Effector memory CD8-positive, alpha-beta T cell (primary cell): Measurements from ENCODE around the gene DUSP2.
A peak's percentile ranks its signal among the peaks of the same experiment; 100 is the strongest.

Experiments used
- ATAC-seq: fragments of 150-1000 bp; cut with Tn5 transposase; replicated peaks from 2 replicates; pipeline ENCODE4 v1.10.0; 2021; ENCODE audit warnings: mild to moderate bottlenecking, moderate library complexity
- DNase-seq, 3 experiments: peaks; one replicate each; pipeline ENCODE4 v3.0.0; 2021
- H3K27ac Mint-ChIP-seq, 2 donors: one replicate each; pipeline ENCODE4 v1.8.0; 2022; ENCODE audit warnings: mild to moderate bottlenecking in 2 of 2, mixed read lengths in 2 of 2, moderate library complexity in 2 of 2
- H3K27me3 Mint-ChIP-seq, 2 donors: one replicate each; pipeline ENCODE4 v1.8.0; 2022; ENCODE audit warnings: mixed read lengths in 2 of 2
- H3K36me3 Mint-ChIP-seq: one replicate; pipeline ENCODE4 v1.8.0; 2022; ENCODE audit warnings: mild to moderate bottlenecking, moderate library complexity, mixed read lengths; ENCODE audit not compliant: insufficient read depth
- H3K4me1 Mint-ChIP-seq, 2 donors: one replicate each; pipeline ENCODE4 v1.8.0; 2022; ENCODE audit warnings: low read depth in 2 of 2, mixed read lengths in 2 of 2
- H3K4me3 Mint-ChIP-seq, 2 donors: one replicate each; pipeline ENCODE4 v1.8.0; 2022; ENCODE audit warnings: mild to moderate bottlenecking in 2 of 2, mixed read lengths in 2 of 2, moderate library complexity in 2 of 2
- H3K9me3 Mint-ChIP-seq, 2 donors: one replicate each; pipeline ENCODE4 v1.8.0; 2022; ENCODE audit warnings: mixed read lengths in 2 of 2

The DUSP2 gene

GRCh38 chr2:96157649-96158553 lies 12.7 kb upstream of the DUSP2 start:
- H3K27ac Mint-ChIP-seq = peak overlapping the region; percentile 93 to 96
- H3K36me3 Mint-ChIP-seq = peaks cover 25% of the 10 kb centered on the region
- no peaks in the 10 kb centered on the region for H3K9me3 Mint-ChIP-seq
- H3K4me1 Mint-ChIP-seq = peaks cover 61 to 71% of the 10 kb centered on the region in 2 donors
- H3K4me3 Mint-ChIP-seq = peak overlapping the region; percentile 75 to 78
- H3K27me3 Mint-ChIP-seq = no peaks in the 10 kb centered on the region
- peak; percentile 56 to 66 (median 60) for DNase-seq
- ATAC-seq = peak; percentile 67

- DNase-seq (no peak), ATAC-seq (no peak)
- Mint-ChIP-seq H3K9me3 (no peaks in the 10 kb centered on the region), H3K4me3 (peak overlapping the region; percentile 75 to 78), H3K27me3 (no peaks in the 10 kb centered on the region), H3K36me3 (peaks cover 19% of the 10 kb centered on the region), H3K4me1 (peaks cover 58 to 66% of the 10 kb centered on the region in 2 donors), H3K27ac (peak overlapping the region; percentile 93 to 96)
Observed at GRCh38 chr2:96156926-96157648, 11.8 kb upstream of the DUSP2 start.

- ATAC-seq (peak; percentile 65), DNase-seq (peak in 2 of 3 experiments; percentile 40 to 46)
- H3K4me3 Mint-ChIP-seq = peak overlapping the region; percentile 75 to 78
- peaks cover 59% of the 10 kb centered on the region in 2 donors for H3K4me1 Mint-ChIP-seq
- H3K27ac Mint-ChIP-seq = peak overlapping the region; percentile 93 to 96
- peaks cover 19% of the 10 kb centered on the region for H3K36me3 Mint-ChIP-seq
- no peaks in the 10 kb centered on the region for H3K9me3 Mint-ChIP-seq
- no peaks in the 10 kb centered on the region for H3K27me3 Mint-ChIP-seq
Observed at GRCh38 chr2:96156011-96156820, 11.0 kb upstream of the DUSP2 start.

- peak overlapping the region in 1 of 2 donors; percentile 19 for H3K27ac Mint-ChIP-seq
- no peaks in the 10 kb centered on the region for H3K27me3 Mint-ChIP-seq
- peaks cover 22% of the 10 kb centered on the region for H3K36me3 Mint-ChIP-seq
Observed at GRCh38 chr2:96154506-96155380, 9.5 kb upstream of the DUSP2 start.

GRCh38 chr2:96153991-96154431 lies 8.8 kb upstream of the DUSP2 start:
- DNase-seq (no peak), ATAC-seq (no peak)
- Mint-ChIP-seq H3K27ac (peak overlapping the region; percentile 10 to 79), H3K36me3 (peaks cover 17% of the 10 kb centered on the region), H3K4me3 (no peak overlapping the region), H3K4me1 (peaks cover 45 to 49% of the 10 kb centered on the region in 2 donors), H3K9me3 (no peaks in the 10 kb centered on the region), H3K27me3 (no peaks in the 10 kb centered on the region)

More at GRCh38 chr2:96154506-96155380, 9.5 kb upstream of the DUSP2 start:
- Mint-ChIP-seq H3K4me1 (peaks cover 52 to 54% of the 10 kb centered on the region in 2 donors), H3K4me3 (no peak overlapping the region), H3K9me3 (no peaks in the 10 kb centered on the region)
- no peak for ATAC-seq
- DNase-seq = no peak

- Mint-ChIP-seq H3K9me3 (no peaks in the 10 kb centered on the region), H3K27ac (peak overlapping the region; percentile 67 to 79), H3K27me3 (no peaks in the 10 kb centered on the region), H3K4me3 (no peak overlapping the region), H3K4me1 (peaks cover 48 to 54% of the 10 kb centered on the region in 2 donors), H3K36me3 (peaks cover 16% of the 10 kb centered on the region)
- DNase-seq (peak in 1 of 3 experiments; percentile 0), ATAC-seq (no peak)
Observed at GRCh38 chr2:96153291-96153713, 8.1 kb upstream of the DUSP2 start.

GRCh38 chr2:96152304-96153161 lies 7.3 kb upstream of the DUSP2 start:
- no peaks in the 10 kb centered on the region for H3K9me3 Mint-ChIP-seq
- peaks cover 49 to 52% of the 10 kb centered on the region in 2 donors for H3K4me1 Mint-ChIP-seq
- peak overlapping the region; percentile 67 to 79 for H3K27ac Mint-ChIP-seq
- peak overlapping the region in 1 of 2 donors; percentile 38 for H3K4me3 Mint-ChIP-seq
- H3K36me3 Mint-ChIP-seq = peaks cover 20% of the 10 kb centered on the region
- H3K27me3 Mint-ChIP-seq = no peaks in the 10 kb centered on the region
- ATAC-seq (no peak), DNase-seq (no peak)

GRCh38 chr2:96151595-96152303 lies 6.5 kb upstream of the DUSP2 start:
- Mint-ChIP-seq H3K9me3 (no peaks in the 10 kb centered on the region), H3K4me3 (no peak overlapping the region), H3K36me3 (peaks cover 26% of the 10 kb centered on the region), H3K4me1 (peaks cover 49 to 52% of the 10 kb centered on the region in 2 donors), H3K27ac (peak overlapping the region; percentile 79 to 90), H3K27me3 (no peaks in the 10 kb centered on the region)
- ATAC-seq = no peak
- DNase-seq = no peak

- H3K9me3 Mint-ChIP-seq = no peaks in the 10 kb centered on the region
- DNase-seq (no peak), ATAC-seq (no peak)
- no peak overlapping the region for H3K4me3 Mint-ChIP-seq
- H3K36me3 Mint-ChIP-seq = peaks cover 29% of the 10 kb centered on the region
- H3K27ac Mint-ChIP-seq = peak overlapping the region; percentile 90 to 94
- H3K27me3 Mint-ChIP-seq = no peaks in the 10 kb centered on the region
- peaks cover 48 to 52% of the 10 kb centered on the region in 2 donors for H3K4me1 Mint-ChIP-seq
Observed at GRCh38 chr2:96150791-96151594, 5.8 kb upstream of the DUSP2 start.

- Mint-ChIP-seq H3K4me1 (peaks cover 47 to 50% of the 10 kb centered on the region in 2 donors), H3K27me3 (no peaks in the 10 kb centered on the region), H3K36me3 (peaks cover 38% of the 10 kb centered on the region), H3K9me3 (no peaks in the 10 kb centered on the region), H3K27ac (peak overlapping the region; percentile 90 to 94), H3K4me3 (peak overlapping the region in 1 of 2 donors; percentile 18)
- DNase-seq (peak in 1 of 3 experiments; percentile 1), ATAC-seq (no peak)
Observed at GRCh38 chr2:96150007-96150640, 4.9 kb upstream of the DUSP2 start.
